GM12878 (cell line): Measurements from ENCODE around the gene MXI1. TPM values are rescaled to one million over a fixed set of nuclear protein-coding genes. Genes with fewer than 3 reads are reported as not detected.

Experiments
- ATAC-seq: fragments of 200-7000 bp; cut with Tn5 transposase; 3 replicates; pipeline ENCODE4 v1.9.1; 2020; ENCODE audit warnings: mild to moderate bottlenecking, moderate library complexity
- BruUV-seq: library from RNA; stranded (reverse); fragments of 400-500 nt; replicated peaks from 2 replicates; lab custom pipeline; 2021; lab: Mats Ljungman, UMichigan
- CTCF ChIA-PET: fragments of 300-600 bp; sonication (Branson Sonifier 250); formaldehyde crosslinking; extraction: SDS; loops from one replicate; lab custom pipeline; 2021; ENCODE audit warnings: inconsistent platforms; lab: Yijun Ruan, JAX
- POLR2A ChIA-PET: fragments of 350-600 bp; formaldehyde crosslinking; extraction: SDS; loops from one replicate; lab custom pipeline; 2021; ENCODE audit warnings: inconsistent platforms; lab: Charles Lee
- RAD21 ChIA-PET: fragments of 300-600 bp; sonication (Branson Sonifier 250); formaldehyde crosslinking; loops from one replicate; lab custom pipeline; 2023; ENCODE audit warnings: antibody characterized with exemption; ENCODE audit not compliant: unreplicated experiment; lab: Charles Lee
- SMC1A ChIA-PET: fragments of 300-600 bp; sonication (Branson Sonifier 250); formaldehyde crosslinking; loops from one replicate; lab custom pipeline; 2023; ENCODE audit not compliant: unreplicated experiment, uncharacterized antibody; lab: Charles Lee
- DNase-seq: peaks from one replicate; pipeline ENCODE4 v3.0.0-alpha.2; 2011; ENCODE audit warnings: low read depth, low spot score
- FAIRE-seq: peaks from 3 replicates; lab custom pipeline; 2011; peaks lifted over from hg19 to GRCh38; lab: Jason Lieb, UNC
- H2AFZ ChIP-seq: 2 replicates; pipeline ENCODE4 v1.6.0; 2011; ENCODE audit warnings: low read depth, low read length, control low read depth; ENCODE audit not compliant: control insufficient read depth
- H3K27ac ChIP-seq: 2 replicates; pipeline ENCODE4 v1.5.1; 2011; ENCODE audit warnings: control low read depth; ENCODE audit not compliant: control insufficient read depth, insufficient read depth
- H3K27me3 ChIP-seq, 2 experiments: replicated peaks in 1 of 2; 2 replicates each; pipeline versions ENCODE4 v1.6.0 to v1.6.1; 2011; ENCODE audit warnings: low read length in 1 of 2; ENCODE audit not compliant: control insufficient read depth in 2 of 2, insufficient read depth in 2 of 2
- H3K36me3 ChIP-seq, 2 experiments: 2 replicates each; pipeline ENCODE4 v1.5.1; 2011; ENCODE audit warnings: low read length in 1 of 2; ENCODE audit not compliant: control insufficient read depth in 2 of 2, insufficient read depth in 2 of 2
- H3K4me1 ChIP-seq: 2 replicates; pipeline ENCODE4 v1.6.1; 2011; ENCODE audit warnings: mild to moderate bottlenecking, low read length, moderate library complexity, mixed read lengths; ENCODE audit not compliant: control insufficient read depth, insufficient read depth
- H3K4me2 ChIP-seq: 2 replicates; pipeline ENCODE4 v1.6.0; 2011; ENCODE audit warnings: control low read depth; ENCODE audit not compliant: control insufficient read depth, insufficient read depth
- H3K4me3 ChIP-seq: fragments of 200-600 bp; sonication (generic); 2 replicates; pipeline ENCODE4 v1.5.1; 2016
- H3K79me2 ChIP-seq: 2 replicates; pipeline ENCODE4 v1.6.0; 2011; ENCODE audit warnings: low read length; ENCODE audit not compliant: control insufficient read depth, insufficient read depth
- H3K9ac ChIP-seq: 2 replicates; pipeline ENCODE4 v1.8.0; 2011; ENCODE audit warnings: low read length, control low read depth, mixed read lengths; ENCODE audit not compliant: control insufficient read depth, insufficient read depth
- H3K9me3 ChIP-seq: replicated peaks from 3 replicates; pipeline ENCODE4 v1.5.1; 2011; ENCODE audit warnings: mild to moderate bottlenecking, low read length; ENCODE audit not compliant: control insufficient read depth, insufficient read depth
- H4K20me1 ChIP-seq: 2 replicates; pipeline ENCODE4 v1.6.0; 2011; ENCODE audit not compliant: control insufficient read depth, insufficient read depth
- ATF7 ChIP-seq: fragments of 450-650 bp; IDR thresholded peaks from 2 replicates; pipeline ENCODE4 v1.6.1; 2016; ENCODE audit warnings: low read depth, mild to moderate bottlenecking
- SPI1 ChIP-seq: IDR thresholded peaks from 2 replicates; pipeline ENCODE4 v1.6.1; 2011; ENCODE audit warnings: low read depth, mild to moderate bottlenecking, low read length, moderate library complexity, borderline replicate concordance; ENCODE audit not compliant: insufficient read depth
- WGBS: methylation state at CpG from one replicate; pipeline ENCODE4 v1.1.6; 2016; ENCODE audit warnings: low lambda C conversion rate; ENCODE audit not compliant: insufficient replicate concordance, insufficient coverage; ENCODE audit errors: missing lambda C conversion rate; 5-methylcytosine and 5-hydroxymethylcytosine counted together
- in situ Hi-C: fragments of 300-500 bp; cut with MboI; formaldehyde crosslinking; loops from 9 replicates; pipeline ENCODE4 v1.14.3; 2018; ENCODE audit warnings: mixed read lengths
- intact Hi-C: fragments of 100-400 bp; cut with micrococcal nuclease; formaldehyde crosslinking; loops from one replicate; pipeline ENCODE4 v1.14.2; 2022; ENCODE audit not compliant: unreplicated experiment
- polyA plus RNA-seq, 11 experiments: library from polyadenylated mRNA; depleted of rRNA in 4 of 11; unstranded in 6 of 11; stranded (reverse) in 5 of 11; fragments of >200 nt; fragmentation: Nextera tagmentation in 4 of 11; fragmentation: Illumina TruSeq in 1 of 11; extraction: Ambion mirVana in 4 of 11; extraction: Trizol in 1 of 11; gene quantifications; 1 replicate in 1 of 11; 2 replicates in 10 of 11; pipeline versions ENCODE4 v1.2.1 to v1.2.3, GENCODE V29; 2011 to 2016; ENCODE audit warnings: inconsistent platforms in 2 of 11, missing spikeins in 2 of 11, low read depth in 1 of 11
- total RNA-seq, 4 experiments: library from RNA; depleted of rRNA in 3 of 4; stranded (reverse); fragments of >200 nt in 3 of 4; fragmentation: Illumina TruSeq in 1 of 4; extraction: Trizol in 1 of 4; gene quantifications; 2 replicates each; pipeline versions ENCODE4 v1.2.1 to v1.2.3, GENCODE V29; 2013 to 2021
- TF ChIP-seq, protein P1 (sequence below): IDR thresholded peaks from 2 replicates; pipeline ENCODE4 v1.6.1; 2011; ENCODE audit warnings: mild to moderate bottlenecking, low read depth, low read length, moderate library complexity; ENCODE audit not compliant: insufficient replicate concordance
- TF ChIP-seq, protein P2 (sequence below): fragments of 450-650 bp; IDR thresholded peaks from 2 replicates; pipeline ENCODE4 v1.6.1; 2017; ENCODE audit warnings: mild to moderate bottlenecking, low read depth, inconsistent platforms; ENCODE audit not compliant: poor library complexity, severe bottlenecking

The MXI1 gene
- total and polyA plus RNA-seq, 10 of the 15 experiments (the other 5 are each of a cell fraction or from before 2014, with no cell fraction given), result 0.23 to 8.0 (median 0.41) TPM

DNA sequence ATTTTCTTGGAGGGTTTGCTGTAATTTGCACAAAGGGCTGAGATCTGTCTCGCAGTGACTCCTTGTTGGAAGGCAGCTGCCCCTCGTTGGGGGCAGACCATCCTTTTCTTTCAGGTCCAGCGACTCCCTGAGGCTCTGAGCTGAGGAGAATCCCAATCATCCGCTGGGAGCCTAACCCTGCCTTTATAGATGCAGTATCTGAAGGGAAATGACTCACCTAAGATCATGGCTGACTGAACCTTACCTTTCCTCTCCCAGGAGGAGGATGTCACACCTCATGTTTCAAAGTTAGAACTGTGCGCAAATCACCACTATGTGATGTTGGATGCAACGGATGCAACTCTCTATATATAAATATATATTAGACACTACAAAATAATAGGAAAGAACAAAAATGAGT, 36.4 kb upstream of the MXI1 start (continued):
- TF ChIP-seq, protein P1, sequence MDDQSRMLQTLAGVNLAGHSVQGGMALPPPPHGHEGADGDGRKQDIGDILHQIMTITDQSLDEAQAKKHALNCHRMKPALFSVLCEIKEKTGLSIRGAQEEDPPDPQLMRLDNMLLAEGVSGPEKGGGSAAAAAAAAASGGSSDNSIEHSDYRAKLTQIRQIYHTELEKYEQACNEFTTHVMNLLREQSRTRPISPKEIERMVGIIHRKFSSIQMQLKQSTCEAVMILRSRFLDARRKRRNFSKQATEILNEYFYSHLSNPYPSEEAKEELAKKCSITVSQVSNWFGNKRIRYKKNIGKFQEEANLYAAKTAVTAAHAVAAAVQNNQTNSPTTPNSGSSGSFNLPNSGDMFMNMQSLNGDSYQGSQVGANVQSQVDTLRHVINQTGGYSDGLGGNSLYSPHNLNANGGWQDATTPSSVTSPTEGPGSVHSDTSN, result no peak
- TF ChIP-seq, all 136 proteins: peak for 0

DNA sequence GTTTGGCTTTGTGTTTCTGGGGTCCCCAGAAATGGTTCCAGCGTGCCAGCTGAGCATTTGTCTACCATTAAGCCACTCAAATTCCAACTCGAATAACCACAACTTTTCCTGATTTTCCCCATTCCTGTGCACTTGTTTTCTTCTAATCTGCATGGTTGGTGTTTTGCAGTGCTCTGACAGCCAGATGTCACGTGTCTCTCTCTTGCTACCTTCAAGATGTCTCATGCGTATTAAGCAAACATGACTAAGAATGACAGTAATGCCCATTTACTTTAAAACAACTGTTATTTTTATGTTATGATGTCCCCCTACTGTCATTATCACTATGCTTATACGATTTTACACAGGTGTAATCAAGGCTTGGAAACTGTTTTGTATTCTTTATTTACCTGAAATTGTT, 35.2 kb upstream of the MXI1 start:
- ChIA-PET POLR2A (no interaction called here), RAD21 (no interaction called here), SMC1A (interaction anchor here (0.6 kb wide), 1 partner anchor 246 kb away, joined by 3 read pairs; no protein-coding TSS in a partner anchor), CTCF (interaction anchor here (0.6 to 1.3 kb wide), 2 partner anchors 30 to 107 kb away, joined by 3 to 4 read pairs; no protein-coding TSS in a partner anchor)
- BruUV-seq, result no TSS peak
- no peak overlapping the region for H3K4me3 ChIP-seq
- no peak overlapping the region for H3K4me2 ChIP-seq
- H3K27me3 ChIP-seq, result peaks cover 9 to 14% of the 10 kb centered on the region in 2 experiments
- intact Hi-C loops, result no loop called here
- in situ Hi-C loops, result no loop called here
- no peaks in the 10 kb centered on the region; the same call in 1 of the 2 replicates for H3K4me1 ChIP-seq
- WGBS, result 32% methylated on average over 5 of the region's 5 CpGs
- DNase-seq, result no peak
- no peak for FAIRE-seq
- H3K36me3 ChIP-seq, result no peaks in the 10 kb centered on the region
- no peak overlapping the region for H3K27ac ChIP-seq
- TF ChIP-seq SPI1 (no peak), ATF7 (no peak)
- TF ChIP-seq, protein P2, sequence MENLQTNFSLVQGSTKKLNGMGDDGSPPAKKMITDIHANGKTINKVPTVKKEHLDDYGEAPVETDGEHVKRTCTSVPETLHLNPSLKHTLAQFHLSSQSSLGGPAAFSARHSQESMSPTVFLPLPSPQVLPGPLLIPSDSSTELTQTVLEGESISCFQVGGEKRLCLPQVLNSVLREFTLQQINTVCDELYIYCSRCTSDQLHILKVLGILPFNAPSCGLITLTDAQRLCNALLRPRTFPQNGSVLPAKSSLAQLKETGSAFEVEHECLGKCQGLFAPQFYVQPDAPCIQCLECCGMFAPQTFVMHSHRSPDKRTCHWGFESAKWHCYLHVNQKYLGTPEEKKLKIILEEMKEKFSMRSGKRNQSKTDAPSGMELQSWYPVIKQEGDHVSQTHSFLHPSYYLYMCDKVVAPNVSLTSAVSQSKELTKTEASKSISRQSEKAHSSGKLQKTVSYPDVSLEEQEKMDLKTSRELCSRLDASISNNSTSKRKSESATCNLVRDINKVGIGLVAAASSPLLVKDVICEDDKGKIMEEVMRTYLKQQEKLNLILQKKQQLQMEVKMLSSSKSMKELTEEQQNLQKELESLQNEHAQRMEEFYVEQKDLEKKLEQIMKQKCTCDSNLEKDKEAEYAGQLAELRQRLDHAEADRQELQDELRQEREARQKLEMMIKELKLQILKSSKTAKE, result no peak
- no peak overlapping the region for H2AFZ ChIP-seq
- no peaks in the 10 kb centered on the region for H3K79me2 ChIP-seq
- H3K9ac ChIP-seq, result no peak overlapping the region
- no peak for ATAC-seq
- H3K9me3 ChIP-seq, result no peaks in the 10 kb centered on the region
- 0 out of 2 replicates have a peak, but pooled peaks cover 3% of the 10 kb centered on the region for H4K20me1 ChIP-seq
